ENCODE data around the gene IGSF21.

DNA sequence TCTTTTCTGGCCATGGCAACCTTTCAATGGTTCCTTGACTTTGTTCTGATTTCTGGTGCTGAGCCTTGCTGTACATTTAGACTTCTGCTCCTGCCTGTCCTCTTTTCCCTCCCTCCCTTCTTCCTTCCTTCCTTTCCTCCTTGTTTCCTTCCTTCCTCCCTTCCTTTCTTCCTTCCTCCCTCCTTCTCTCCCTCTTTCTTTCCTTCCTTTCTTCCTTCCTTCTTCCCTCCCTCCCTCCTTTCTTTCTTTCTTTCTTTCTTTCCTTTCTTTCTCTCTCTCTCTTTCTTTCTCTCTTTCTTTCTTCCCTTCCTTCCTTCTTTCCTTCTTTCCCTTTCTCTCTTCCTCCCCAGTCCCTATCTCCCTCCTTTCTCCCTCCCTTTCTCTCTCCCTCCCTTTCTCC is 10.4 kb upstream of the IGSF21 start:
- TF ChIP-seq POLR2AphosphoS5 (IDR thresholded peaks at IDR 0.05; ENCODE audit: borderline replicate concordance, low read depth, low read length) (no peak), EZH2 (IDR thresholded peaks at IDR 0.05) (no peak)

All from SK-N-MC (cell line).